Neural progenitor cell (in vitro differentiated cells): ENCODE results near the gene KLF1.

Experiments used
- EZH2 ChIP-seq: fragments of 200-600 bp; sonication (generic); IDR thresholded peaks from 2 replicates; pipeline ENCODE4 v1.6.1; 2017; ENCODE audit warnings: antibody characterized with exemption, mild to moderate bottlenecking, moderate library complexity
- EZH2phosphoT487 ChIP-seq: fragments of 200-600 bp; sonication (generic); IDR thresholded peaks from 2 replicates; pipeline ENCODE4 v1.6.1; 2017; ENCODE audit warnings: antibody characterized with exemption
- TF ChIP-seq, protein P1 (sequence below): fragments of 200-600 bp; sonication (generic); IDR thresholded peaks from 2 replicates; pipeline ENCODE4 v1.5.1; 2017; ENCODE audit warnings: antibody characterized with exemption, mild to moderate bottlenecking

DNA sequence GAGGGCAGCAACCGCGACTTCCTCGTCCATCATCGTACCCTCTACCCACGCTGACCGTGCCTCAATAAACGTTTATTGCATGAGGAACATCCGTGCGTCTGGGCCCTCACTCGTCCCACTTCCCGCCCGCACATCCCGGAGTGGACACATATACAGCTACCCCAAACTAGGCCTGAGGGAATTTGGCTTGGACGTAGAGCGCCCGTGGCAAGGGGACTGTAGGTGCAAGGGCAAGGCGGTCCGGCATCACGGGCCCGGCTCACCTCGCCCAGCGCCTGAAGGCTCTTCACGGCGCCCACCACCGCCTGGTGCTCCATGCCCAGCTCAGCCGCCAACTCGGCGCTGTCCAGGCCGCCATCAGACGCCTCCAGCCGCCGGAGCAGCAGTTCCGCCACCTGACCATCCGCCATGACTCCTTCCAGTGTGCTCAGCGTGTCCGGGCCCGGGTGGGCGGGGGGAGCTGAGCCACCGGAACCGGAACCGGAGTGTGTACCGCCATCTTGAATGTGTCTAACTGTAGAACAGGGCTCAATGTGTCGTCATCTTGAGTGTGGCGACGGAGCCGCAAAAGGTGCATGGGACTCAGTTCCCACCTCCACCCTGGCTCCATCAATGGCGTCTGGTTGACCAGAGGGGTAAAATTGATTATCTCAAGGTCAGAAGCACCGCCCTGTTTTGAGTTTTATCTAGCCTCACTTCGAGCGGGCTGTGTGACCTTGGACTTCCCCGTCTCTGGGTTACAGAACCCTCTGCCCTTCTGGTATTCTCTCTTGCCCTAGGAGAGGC is 46.5 kb upstream of the KLF1 start, which contains the start of gene FARSA:
- TF ChIP-seq, protein P1, sequence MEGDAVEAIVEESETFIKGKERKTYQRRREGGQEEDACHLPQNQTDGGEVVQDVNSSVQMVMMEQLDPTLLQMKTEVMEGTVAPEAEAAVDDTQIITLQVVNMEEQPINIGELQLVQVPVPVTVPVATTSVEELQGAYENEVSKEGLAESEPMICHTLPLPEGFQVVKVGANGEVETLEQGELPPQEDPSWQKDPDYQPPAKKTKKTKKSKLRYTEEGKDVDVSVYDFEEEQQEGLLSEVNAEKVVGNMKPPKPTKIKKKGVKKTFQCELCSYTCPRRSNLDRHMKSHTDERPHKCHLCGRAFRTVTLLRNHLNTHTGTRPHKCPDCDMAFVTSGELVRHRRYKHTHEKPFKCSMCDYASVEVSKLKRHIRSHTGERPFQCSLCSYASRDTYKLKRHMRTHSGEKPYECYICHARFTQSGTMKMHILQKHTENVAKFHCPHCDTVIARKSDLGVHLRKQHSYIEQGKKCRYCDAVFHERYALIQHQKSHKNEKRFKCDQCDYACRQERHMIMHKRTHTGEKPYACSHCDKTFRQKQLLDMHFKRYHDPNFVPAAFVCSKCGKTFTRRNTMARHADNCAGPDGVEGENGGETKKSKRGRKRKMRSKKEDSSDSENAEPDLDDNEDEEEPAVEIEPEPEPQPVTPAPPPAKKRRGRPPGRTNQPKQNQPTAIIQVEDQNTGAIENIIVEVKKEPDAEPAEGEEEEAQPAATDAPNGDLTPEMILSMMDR, result no peak
- TF ChIP-seq EZH2phosphoT487 (no peak), EZH2 (peak; percentile 16)
